Left cardiac atrium (tissue), 4 donors: ENCODE measurements around the gene SEMA6A. TPM values are rescaled to one million over a fixed set of nuclear protein-coding genes. Genes with fewer than 3 reads are reported as not detected.

Experiments
- ATAC-seq, 2 donors: fragments of 200-7000 bp; cut with Tn5 transposase; one replicate each; pipeline ENCODE4 v1.9.1; 2020; ENCODE audit warnings: mild to moderate bottlenecking in 2 of 2, moderate library complexity in 2 of 2
- DNase-seq: peaks from one replicate; pipeline ENCODE4 v3.0.0-alpha.2; 2020
- intact Hi-C, 2 donors: fragments of 100-400 bp; cut with DNase I; formaldehyde crosslinking; loops; one replicate each; pipeline versions ENCODE4 v1.14.1 to v1.15.1; 2022 to 2023
- total RNA-seq, 2 donors: library from RNA; stranded (reverse); fragmentation: NEBNext Ultra II Directional; extraction: Animal tissue kit (Norgen Biotek cat#: 25700); gene quantifications; one replicate each; pipeline ENCODE4 v1.2.1, GENCODE V29; 2021
- donor health status: DM: no; HTN: yes; CAD: no.
- donor health status: DM: no; HTN: yes; CAD: no; lungs with severe emphysema.
- donor health status: DM: yes; HTN: yes; CAD: no.
- donor health status: Dilated cardiomyopathy.

The SEMA6A gene
- total RNA-seq, 2 donors from 2014 or later, result 3.8 to 5.7 TPM

DNA sequence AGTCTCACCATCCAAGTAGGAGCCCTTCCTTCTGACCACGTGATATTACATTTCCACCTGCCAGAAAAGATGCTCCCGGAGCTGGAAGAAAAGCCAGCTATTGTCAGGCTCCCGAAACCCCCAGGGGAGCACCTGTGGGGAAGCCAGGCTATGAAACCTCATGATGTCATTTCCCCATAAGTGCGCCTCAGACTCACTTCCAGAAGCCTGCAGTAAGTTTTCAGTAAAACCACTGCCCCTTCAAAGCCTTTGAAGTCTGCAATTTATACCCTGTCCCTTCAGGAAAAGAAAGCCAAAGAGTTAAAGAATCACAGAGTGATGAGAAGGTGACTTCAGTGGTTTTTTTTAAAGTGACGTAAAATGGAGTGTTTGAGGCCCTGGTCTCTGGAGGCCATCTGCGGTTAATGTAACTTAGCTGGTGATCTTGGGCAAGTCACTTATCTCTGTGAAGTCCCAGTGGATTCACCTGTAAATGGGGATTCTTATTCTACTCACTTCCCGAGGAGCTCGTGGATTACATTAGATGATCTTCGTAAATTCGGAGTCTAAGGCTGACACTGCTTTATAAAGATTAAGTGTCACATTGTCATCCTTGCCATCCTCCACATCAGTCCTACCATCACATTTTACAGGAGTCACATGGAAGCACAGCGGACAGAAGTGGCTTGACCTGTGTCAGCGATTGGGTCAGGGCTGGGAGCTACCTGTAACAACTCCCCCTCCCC is 2.6 kb upstream of the SEMA6A start:
- ATAC-seq (no peak), DNase-seq (no peak)
- intact Hi-C loops, result loop anchor here (5.0 to 10.0 kb wide), 2 partner anchors 368 to 370 kb away; no protein-coding TSS in a partner anchor

DNA sequence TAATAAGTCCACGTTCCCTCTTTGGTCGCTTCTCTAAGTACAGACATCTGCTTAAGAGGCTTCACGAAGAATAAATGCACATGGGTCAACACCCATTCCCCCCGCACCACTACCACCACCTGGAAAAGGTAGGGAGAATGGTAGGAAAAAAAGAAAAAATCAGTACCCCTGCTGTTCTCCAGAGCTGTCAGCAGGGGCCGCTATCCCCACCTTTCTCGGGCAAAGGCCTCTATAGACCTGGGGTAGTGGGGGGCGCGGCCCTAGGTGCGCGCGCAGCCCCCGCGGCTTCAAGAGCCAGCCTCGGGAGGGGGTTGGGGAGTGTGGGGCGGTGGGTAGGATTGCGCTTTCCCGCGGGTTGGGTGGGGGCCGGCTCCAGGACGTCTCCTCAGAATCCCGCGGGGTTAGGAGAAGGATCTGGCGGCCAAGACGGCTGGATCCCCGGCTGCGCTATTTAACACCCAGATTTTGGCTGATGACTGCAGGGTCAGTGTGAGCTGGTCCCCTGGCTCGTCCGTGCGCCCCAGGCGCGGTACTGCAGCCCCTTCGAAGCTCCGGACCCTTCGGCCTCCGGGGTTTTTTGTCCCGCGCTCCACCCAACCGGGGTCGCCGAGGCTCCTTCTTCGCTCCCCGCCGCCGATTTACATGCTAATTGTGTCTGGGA is 1.6 kb upstream of the SEMA6A start:
- intact Hi-C loops, result loop anchor here (5.0 to 10.0 kb wide), 2 partner anchors 369 to 371 kb away; no protein-coding TSS in a partner anchor
- peak; percentile 39 to 69 for ATAC-seq
- peak; percentile 69 for DNase-seq

DNA sequence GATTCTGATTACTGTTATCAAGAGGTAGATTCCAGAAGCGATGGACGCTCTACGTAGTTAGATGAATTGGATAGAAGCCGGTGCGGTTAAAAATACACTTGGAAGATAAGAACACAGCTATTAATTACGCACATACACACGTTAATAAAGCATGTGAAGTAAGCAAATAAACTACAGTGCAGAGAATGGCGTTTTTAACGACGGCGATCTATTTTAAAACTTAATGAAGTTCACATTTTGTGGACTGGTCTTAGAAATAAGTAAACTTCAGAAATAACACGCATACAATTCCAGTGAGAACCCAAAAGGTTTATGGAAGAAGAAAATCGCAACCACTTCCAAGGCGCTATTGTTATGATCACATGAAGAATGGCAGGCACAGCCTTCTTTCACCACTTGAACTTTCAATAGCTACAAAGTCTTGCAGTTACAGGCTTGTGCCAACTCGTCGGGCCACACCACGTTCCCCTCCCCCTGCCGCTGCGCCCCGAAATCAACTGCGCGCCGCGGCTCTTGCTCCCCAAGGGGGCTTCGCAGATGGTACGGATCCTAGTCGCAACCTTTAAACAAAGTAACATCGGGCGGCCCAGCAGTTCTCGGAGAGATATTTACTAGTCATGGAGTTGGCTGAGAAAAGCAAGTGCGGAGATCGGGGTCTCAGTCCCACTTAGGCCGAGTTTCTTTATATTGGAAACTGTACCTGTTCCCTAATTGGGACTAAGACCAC is 866 bp upstream of the SEMA6A start:
- no peak for DNase-seq
- peak in 1 of 2 donors; percentile 9 for ATAC-seq
- intact Hi-C loops, result loop anchor here (5.0 to 10.0 kb wide), 2 partner anchors 369 to 372 kb away; no protein-coding TSS in a partner anchor

DNA sequence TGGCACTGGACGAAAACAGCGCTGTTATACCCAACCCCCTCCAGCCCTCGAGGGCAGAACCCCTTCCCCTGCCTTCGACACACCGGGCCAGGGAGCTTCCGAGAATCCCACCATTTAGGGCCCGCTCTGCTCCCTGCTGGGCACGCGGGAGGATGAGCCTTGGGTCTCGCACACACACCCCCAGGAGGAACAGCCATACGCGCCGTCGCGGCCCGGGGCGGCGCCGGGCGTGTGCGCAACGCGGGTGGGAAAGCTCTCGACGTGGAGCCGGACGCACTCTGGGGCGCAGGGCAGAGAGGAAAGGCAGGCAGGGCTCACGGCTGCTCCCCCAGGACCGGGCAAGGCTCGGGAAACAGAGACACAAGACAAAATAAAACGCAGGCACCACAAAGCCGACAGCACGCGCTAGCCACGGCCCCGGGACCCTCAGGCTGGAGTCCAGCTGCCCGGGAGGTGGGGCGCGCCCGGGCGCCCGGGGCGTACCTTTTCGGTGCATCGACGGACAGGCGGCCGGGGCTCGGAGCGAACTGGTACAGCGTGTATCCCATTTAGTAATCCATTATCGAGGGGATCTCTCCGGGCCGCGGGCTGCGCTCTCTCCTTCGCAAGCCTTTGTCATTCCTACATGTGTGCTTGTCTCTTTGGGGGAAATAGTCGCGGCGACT is 789 bp downstream of the SEMA6A start:
- ATAC-seq (peak in 1 of 2 donors; percentile 10), DNase-seq (peak; percentile 35)
- intact Hi-C loops, result loop anchor here in 1 of 2 donors (10.0 kb wide), 1 partner anchor 371 kb away; no protein-coding TSS in a partner anchor

DNA sequence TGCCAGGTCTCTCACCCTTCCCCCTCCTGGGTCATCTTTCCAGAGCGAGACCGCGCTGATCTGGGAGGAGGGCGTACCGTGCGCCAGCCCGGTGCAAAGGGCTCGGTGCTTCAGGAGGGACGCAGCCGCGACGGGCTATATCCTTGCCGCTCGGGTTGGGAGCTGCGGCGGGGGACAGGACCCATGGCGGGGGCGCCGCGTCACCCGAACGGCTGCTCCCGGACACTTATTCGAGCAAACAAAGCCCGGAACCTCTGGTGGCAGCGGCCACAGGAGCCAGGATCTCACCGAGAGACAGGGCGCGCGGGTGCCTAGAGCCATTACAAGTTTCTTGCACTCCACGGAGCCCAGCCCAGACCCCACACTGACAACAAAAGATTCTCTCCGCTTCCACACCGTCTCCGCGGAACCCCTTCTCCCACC is 1.3 kb downstream of the SEMA6A start:
- ATAC-seq (peak in 1 of 2 donors; percentile 2), DNase-seq (peak; percentile 37)
- intact Hi-C loops, result loop anchor here in 1 of 2 donors (10.0 kb wide), 1 partner anchor 372 kb away; no protein-coding TSS in a partner anchor

DNA sequence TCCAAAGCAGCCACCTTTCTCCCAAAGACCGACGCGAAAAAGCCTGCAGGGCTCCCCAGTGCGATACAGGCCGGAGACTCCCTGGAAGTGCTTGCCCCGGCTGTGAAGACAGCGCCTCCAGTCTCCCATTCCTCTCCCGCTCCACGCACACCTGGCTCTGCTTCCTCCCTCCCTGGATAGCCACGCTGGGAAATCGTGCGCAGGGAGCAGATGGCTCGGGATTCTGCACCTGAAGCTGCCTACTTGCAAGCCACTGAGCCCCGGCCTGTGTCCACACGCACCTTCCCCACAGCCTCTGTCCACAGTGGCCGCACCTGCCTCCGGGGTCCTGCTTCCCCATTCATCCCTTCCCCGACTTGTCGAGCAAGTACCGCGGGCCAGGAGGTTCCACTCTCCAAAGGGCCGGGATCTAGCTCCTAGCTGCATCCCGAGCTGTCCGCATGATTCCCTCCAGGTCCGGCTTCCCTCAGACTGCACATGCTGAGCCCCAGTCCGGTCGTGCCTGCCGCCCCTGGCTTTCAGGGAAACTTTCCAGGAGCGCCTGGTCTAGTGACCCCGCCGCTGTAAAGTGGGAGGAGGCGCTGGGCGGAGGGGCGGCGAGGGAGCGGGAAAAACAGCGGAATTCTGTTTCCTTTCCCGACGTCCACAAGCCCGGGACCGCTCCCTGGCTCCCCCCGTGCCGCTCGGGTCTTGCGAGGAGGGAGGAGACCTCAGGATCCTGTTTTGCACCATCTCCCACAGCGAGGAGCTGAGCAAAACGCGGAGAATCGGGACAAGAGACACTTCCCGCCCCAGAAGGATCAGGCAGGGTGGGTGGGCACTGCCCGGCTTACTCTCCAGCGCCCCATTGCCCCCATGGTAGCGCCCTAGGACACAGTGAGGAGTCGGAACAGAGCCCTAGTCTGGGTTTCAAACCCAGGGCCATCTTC is 2.0 kb downstream of the SEMA6A start:
- ATAC-seq (peak; percentile 3 to 7), DNase-seq (peak; percentile 57)
- intact Hi-C loops, result loop anchor here in 1 of 2 donors (10.0 kb wide), 1 partner anchor 372 kb away; no protein-coding TSS in a partner anchor

- DNase-seq, result no peak
- intact Hi-C loops, result loop anchor here in 1 of 2 donors (10.0 kb wide), 1 partner anchor 373 kb away; no protein-coding TSS in a partner anchor
- ATAC-seq, result no peak
These were observed 2.9 kb downstream of the SEMA6A start for GRCh38 chr5:116571568-116572349.

DNA sequence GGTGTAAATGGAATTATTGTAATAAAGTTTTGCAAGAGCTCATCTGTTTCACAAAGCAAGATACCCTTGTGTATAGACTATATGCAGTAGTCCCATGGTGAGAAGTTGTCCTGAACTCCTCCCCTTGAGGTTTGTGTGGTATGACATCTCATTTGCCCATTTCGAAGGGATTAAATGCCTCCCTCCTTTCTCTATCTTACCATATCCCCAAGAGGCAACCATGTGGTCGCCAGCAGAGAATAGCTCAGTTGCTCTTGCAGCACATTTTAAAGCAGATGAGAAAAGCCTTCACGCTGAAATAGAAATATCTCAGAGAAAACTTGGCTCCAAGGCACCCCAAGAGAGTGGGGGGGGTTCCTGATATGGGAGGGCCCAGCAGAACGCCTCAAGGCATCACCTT is 4.6 kb downstream of the SEMA6A start:
- no peak for ATAC-seq
- intact Hi-C loops, result loop anchor here (10.0 kb wide), 2 partner anchors 375 to 435 kb away; no protein-coding TSS in a partner anchor

GRCh38 chr5:116567106-116567505 is 7.5 kb downstream of the SEMA6A start:
- intact Hi-C loops, result loop anchor here in 1 of 2 donors (10.0 kb wide), 1 partner anchor 432 kb away; no protein-coding TSS in a partner anchor
- ATAC-seq, result no peak
- DNase-seq, result no peak

More for the DNA sequence above, 4.6 kb downstream of the SEMA6A start:
- no peak for DNase-seq

- intact Hi-C loops, result loop anchor here in 1 of 2 donors (10.0 kb wide), 1 partner anchor 431 kb away; no protein-coding TSS in a partner anchor
- no peak for ATAC-seq
- no peak for DNase-seq
These were observed 8.4 kb downstream of the SEMA6A start for GRCh38 chr5:116566251-116566650.

DNA sequence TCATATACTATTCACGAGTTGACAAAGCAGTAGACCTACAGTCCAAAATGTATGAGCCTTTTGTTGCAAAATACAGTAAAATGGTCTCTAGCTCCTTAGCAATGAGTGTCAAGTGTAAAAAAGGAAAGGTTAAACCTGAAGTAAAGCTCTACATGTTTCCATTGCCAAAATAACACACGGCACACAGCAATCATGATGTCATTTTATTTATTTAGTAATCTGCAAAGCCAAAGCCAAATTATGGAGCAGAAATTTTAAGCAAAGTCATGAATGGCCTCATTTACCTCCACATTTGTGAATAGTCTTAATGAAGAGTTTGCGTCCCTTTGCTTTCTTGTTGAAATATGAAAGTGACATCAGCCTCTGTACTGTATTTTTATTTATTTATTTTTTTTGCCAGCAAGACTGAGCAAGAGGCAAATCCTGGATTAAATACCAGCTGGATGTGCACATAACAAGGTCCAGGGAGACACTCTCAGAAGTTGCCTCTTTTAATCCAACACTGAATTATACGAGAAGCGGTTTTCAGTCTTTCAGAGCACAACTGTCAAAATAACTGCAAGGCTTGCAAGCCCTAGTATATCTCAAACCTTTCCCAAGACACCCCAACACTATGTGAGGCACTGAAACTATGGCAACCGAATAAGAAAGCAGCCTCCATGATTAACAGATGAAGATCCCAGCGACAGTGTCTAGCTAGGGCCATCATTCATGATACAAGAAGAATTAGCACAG is 9.7 kb downstream of the SEMA6A start:
- intact Hi-C loops, result loop anchor here in 1 of 2 donors (10.0 kb wide), 1 partner anchor 430 kb away; no protein-coding TSS in a partner anchor
- peak in 1 of 2 donors; percentile 38 for ATAC-seq
- no peak for DNase-seq

DNA sequence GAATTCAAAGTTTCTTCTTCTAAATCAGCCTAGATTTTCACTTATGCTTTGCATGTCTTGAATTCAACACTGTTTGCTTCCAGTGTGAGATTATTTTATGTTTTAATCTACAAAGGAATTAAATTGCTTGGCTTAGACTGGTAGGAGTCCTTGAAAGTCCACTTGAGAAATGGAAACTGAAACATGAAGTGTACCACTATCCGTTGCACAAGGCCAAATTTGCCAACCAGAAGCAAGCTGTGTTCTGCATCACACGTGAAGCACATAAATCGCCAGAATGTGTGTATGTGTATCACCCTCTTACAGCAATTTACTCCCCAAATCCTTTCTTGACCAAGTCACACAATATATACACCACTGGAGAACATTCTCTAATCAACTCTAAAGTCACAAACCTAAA is 10.3 kb downstream of the SEMA6A start:
- DNase-seq (no peak), ATAC-seq (peak in 1 of 2 donors; percentile 47)
- intact Hi-C loops, result loop anchor here in 1 of 2 donors (10.0 kb wide), 1 partner anchor 430 kb away; no protein-coding TSS in a partner anchor

DNA sequence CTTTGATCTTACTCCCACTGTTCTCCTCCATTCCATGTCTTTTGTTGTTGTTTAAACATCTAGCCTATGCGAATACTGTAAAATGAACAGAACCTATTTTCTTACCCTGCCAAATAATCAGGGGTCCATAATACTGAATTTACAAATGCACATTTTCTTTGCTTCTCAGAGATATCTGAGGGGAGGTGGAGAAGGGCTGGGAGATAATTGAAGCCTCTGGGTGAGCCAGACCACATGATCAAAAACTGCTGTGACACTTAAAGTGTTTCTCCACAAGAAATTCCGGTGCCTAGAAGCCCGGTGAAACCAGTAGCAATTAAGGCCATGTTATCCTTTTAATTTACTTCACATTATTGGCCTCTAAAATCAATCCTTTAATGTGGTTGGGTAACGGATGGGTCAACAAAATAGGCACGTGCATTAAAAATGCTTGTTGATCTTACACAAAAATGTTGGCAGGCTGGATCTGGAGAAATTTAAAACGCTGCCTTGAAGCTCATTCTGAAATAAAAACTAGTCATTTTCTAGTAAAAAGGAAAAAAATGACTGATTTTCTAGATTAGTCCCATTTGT is 10.8 kb downstream of the SEMA6A start:
- intact Hi-C loops, result loop anchor here in 1 of 2 donors (10.0 kb wide), 1 partner anchor 429 kb away; no protein-coding TSS in a partner anchor
- DNase-seq (no peak), ATAC-seq (no peak)

- intact Hi-C loops, result loop anchor here in 1 of 2 donors (10.0 kb wide), 1 partner anchor 428 kb away; no protein-coding TSS in a partner anchor
- ATAC-seq, result no peak
- no peak for DNase-seq
These were observed 12.0 kb downstream of the SEMA6A start for GRCh38 chr5:116562669-116563068.

GRCh38 chr5:116561658-116562057 is 13.0 kb downstream of the SEMA6A start:
- intact Hi-C loops, result loop anchor here in 1 of 2 donors (10.0 kb wide), 1 partner anchor 427 kb away; no protein-coding TSS in a partner anchor
- no peak for DNase-seq
- ATAC-seq, result no peak
